ENCODE data around the gene CRYGN. TPM values are rescaled to one million over a fixed set of nuclear protein-coding genes. Genes with fewer than 3 reads are reported as not detected.

The CRYGN gene
- total RNA-seq, 1 donor from 2014 or later: 1.5 TPM

- DNase-seq (ENCODE audit: low spot score): no peak
These were observed 20.5 kb upstream of the CRYGN start for GRCh38 chr7:151460474-151460855.

- DNase-seq (ENCODE audit: low spot score): no peak
These were observed 20.0 kb upstream of the CRYGN start for GRCh38 chr7:151459726-151460473.

- DNase-seq (ENCODE audit: low spot score): no peak
These were observed 17.6 kb upstream of the CRYGN start for GRCh38 chr7:151457534-151457933.

GRCh38 chr7:151456782-151457181 is 16.8 kb upstream of the CRYGN start:
- DNase-seq (ENCODE audit: low spot score): no peak

GRCh38 chr7:151456276-151456675 is 16.3 kb upstream of the CRYGN start:
- peak; percentile 72 for DNase-seq (ENCODE audit: low spot score)

GRCh38 chr7:151455690-151456089 is 15.7 kb upstream of the CRYGN start:
- DNase-seq (ENCODE audit: low spot score): no peak

- DNase-seq (ENCODE audit: low spot score): peak; percentile 81
These were observed 15.1 kb upstream of the CRYGN start for GRCh38 chr7:151454932-151455530.

GRCh38 chr7:151454305-151454704 is 14.4 kb upstream of the CRYGN start:
- peak; percentile 43 for DNase-seq (ENCODE audit: low spot score)

GRCh38 chr7:151453326-151453791 is 13.4 kb upstream of the CRYGN start:
- peak; percentile 89 for DNase-seq (ENCODE audit: low spot score)

GRCh38 chr7:151452680-151453325 is 12.9 kb upstream of the CRYGN start:
- DNase-seq (ENCODE audit: low spot score): no peak

- peak; percentile 76 for DNase-seq (ENCODE audit: low spot score)
These were observed 12.0 kb upstream of the CRYGN start for GRCh38 chr7:151451626-151452571.

GRCh38 chr7:151451156-151451555 is 11.2 kb upstream of the CRYGN start:
- peak; percentile 67 for DNase-seq (ENCODE audit: low spot score)

- DNase-seq (ENCODE audit: low spot score): no peak
These were observed 10.0 kb upstream of the CRYGN start for GRCh38 chr7:151449990-151450389.

GRCh38 chr7:151448261-151449252 is 8.6 kb upstream of the CRYGN start:
- peak; percentile 90 for DNase-seq (ENCODE audit: low spot score)

- no peak for DNase-seq (ENCODE audit: low spot score)
These were observed 7.9 kb upstream of the CRYGN start for GRCh38 chr7:151447901-151448260.

- DNase-seq (ENCODE audit: low spot score): no peak
These were observed 7.4 kb upstream of the CRYGN start for GRCh38 chr7:151447312-151447711.

- DNase-seq (ENCODE audit: low spot score): no peak
These were observed 6.5 kb upstream of the CRYGN start for GRCh38 chr7:151446412-151446811.

- no peak for DNase-seq (ENCODE audit: low spot score)
These were observed 4.7 kb upstream of the CRYGN start for GRCh38 chr7:151444632-151445031.

- no peak for DNase-seq (ENCODE audit: low spot score)
These were observed 3.0 kb upstream of the CRYGN start for GRCh38 chr7:151442776-151443496.
